Fibroblast of lung (primary cell): ENCODE measurements around the gene PGM1.

Experiments
- CTCF ChIP-seq, 2 donors: IDR thresholded peaks in 1 of 2; conservative IDR thresholded peaks in 1 of 2; 1 replicate in 1 of 2; 2 replicates in 1 of 2; pipeline ENCODE4 v1.5.1; 2011 to 2012; ENCODE audit warnings: low read length in 2 of 2, control low read depth in 1 of 2, inconsistent platforms in 1 of 2, low read depth in 1 of 2, mild to moderate bottlenecking in 1 of 2
- EZH2 ChIP-seq: IDR thresholded peaks from 2 replicates; pipeline ENCODE4 v1.5.1; 2012; ENCODE audit warnings: low read length, control low read depth, mild to moderate bottlenecking; ENCODE audit errors: missing control alignments

GRCh38 chr1:63701187-63701586 lies 108.0 kb downstream of the PGM1 start:
- TF ChIP-seq CTCF (conservative IDR thresholded peaks at IDR 0.05 in 1 of 2, IDR thresholded peaks at IDR 0.05 in 1 of 2; ENCODE audit: low read depth in 1 of 2, low read length in 2 of 2): no peak
- TF ChIP-seq EZH2: no peak
